SK-N-SH (cell line): ENCODE measurements around the gene PPP1R16B. TPM values are rescaled to one million over a fixed set of nuclear protein-coding genes. Genes with fewer than 3 reads are reported as not detected.

Experiments used
- CTCF ChIA-PET: fragments of 300-600, 350-600 bp; formaldehyde crosslinking; extraction: SDS; loops from one replicate; lab custom pipeline; 2021; lab: Yijun Ruan, JAX
- POLR2A ChIA-PET: fragments of 350-600 bp; sonication (Branson Sonifier 250); formaldehyde crosslinking; extraction: SDS; loops from one replicate; lab custom pipeline; 2020; ENCODE audit warnings: antibody characterized with exemption, inconsistent platforms; lab: Yijun Ruan, JAX
- DNase-seq: peaks from one replicate; pipeline ENCODE4 v3.0.0; 2012
- H2AFZ ChIP-seq: fragments of 200-600 bp; sonication (generic); 2 replicates; pipeline ENCODE4 v1.8.1; 2016; ENCODE audit warnings: antibody characterized with exemption, mild to moderate bottlenecking, low read depth
- H3F3A ChIP-seq: fragments of 200-600 bp; sonication (generic); replicated peaks from 2 replicates; pipeline ENCODE3; 2016; ENCODE audit warnings: antibody characterized with exemption, mild to moderate bottlenecking; ENCODE audit not compliant: insufficient read depth
- H3K27ac ChIP-seq, 2 experiments: fragments of 200-500 bp in 1 of 2; fragments of 200-600 bp in 1 of 2; sonication (Bioruptor generic) in 1 of 2; sonication (generic), shearing (Covaris generic) in 1 of 2; 2 replicates each; pipeline versions ENCODE4 v1.5.1 to v1.6.1; 2014 to 2016; ENCODE audit warnings: low read depth in 2 of 2, inconsistent platforms in 1 of 2, low read length in 1 of 2, mild to moderate bottlenecking in 1 of 2, mixed read lengths in 1 of 2
- H3K27me3 ChIP-seq: fragments of 200-600 bp; sonication (generic), shearing (Covaris generic); 2 replicates; pipeline ENCODE4 v1.6.1; 2016; ENCODE audit warnings: mixed run types; ENCODE audit not compliant: insufficient read depth
- H3K36me3 ChIP-seq, 2 experiments: fragments of 200-500 bp in 1 of 2; fragments of 200-600 bp in 1 of 2; sonication (Bioruptor generic) in 1 of 2; sonication (generic) in 1 of 2; replicated peaks in 1 of 2; 2 replicates each; pipeline versions ENCODE3 to v1.5.1; 2014 to 2016; ENCODE audit warnings: low read length in 1 of 2, mild to moderate bottlenecking in 1 of 2; ENCODE audit not compliant: insufficient read depth in 2 of 2, control insufficient read depth in 1 of 2
- H3K4me1 ChIP-seq, 2 experiments: fragments of 200-500 bp in 1 of 2; fragments of 200-600 bp in 1 of 2; sonication (Bioruptor generic) in 1 of 2; sonication (generic), shearing (Covaris generic) in 1 of 2; 2 replicates each; pipeline versions ENCODE4 v1.5.1 to v1.6.1; 2014 to 2016; ENCODE audit warnings: low read depth in 1 of 2, low read length in 1 of 2, mixed run types in 1 of 2; ENCODE audit not compliant: insufficient read depth in 2 of 2, control insufficient read depth in 1 of 2
- H3K4me2 ChIP-seq: fragments of 200-600 bp; sonication (generic), shearing (Covaris generic); 2 replicates; pipeline ENCODE4 v1.6.1; 2017; ENCODE audit warnings: mixed run types
- H3K4me3 ChIP-seq, 2 experiments: fragments of 200-500 bp in 1 of 2; fragments of 200-600 bp in 1 of 2; sonication (Bioruptor generic) in 1 of 2; sonication (generic), shearing (Covaris generic) in 1 of 2; 2 replicates each; pipeline versions ENCODE4 v1.5.1 to v1.8.1; 2014 to 2016; ENCODE audit warnings: low read depth in 2 of 2, inconsistent platforms in 1 of 2, low read length in 1 of 2, mild to moderate bottlenecking in 1 of 2, mixed read lengths in 1 of 2, moderate library complexity in 1 of 2
- H3K79me2 ChIP-seq: fragments of 200-600 bp; sonication (generic); 2 replicates; pipeline ENCODE4 v1.8.1; 2017; ENCODE audit warnings: mild to moderate bottlenecking; ENCODE audit not compliant: insufficient read depth
- H3K9ac ChIP-seq: fragments of 200-600 bp; sonication (generic); 2 replicates; pipeline ENCODE4 v1.6.1; 2017; ENCODE audit warnings: mixed run types
- H3K9me2 ChIP-seq: fragments of 200-600 bp; sonication (generic); 2 replicates; pipeline ENCODE4 v1.6.1; 2017; ENCODE audit warnings: mixed run types
- H3K9me3 ChIP-seq: fragments of 200-600 bp; sonication (generic); 2 replicates; pipeline ENCODE4 v1.6.1; 2017; ENCODE audit warnings: mixed run types, mild to moderate bottlenecking, moderate library complexity
- H4K20me1 ChIP-seq: fragments of 200-600 bp; sonication (generic); 2 replicates; pipeline ENCODE4 v1.6.1; 2017; ENCODE audit warnings: mild to moderate bottlenecking, mixed run types; ENCODE audit not compliant: insufficient read depth
- CTCF ChIP-seq: fragments of 200-600 bp; sonication (generic); IDR thresholded peaks from 2 replicates; pipeline ENCODE4 v1.6.1; 2017; ENCODE audit warnings: antibody characterized with exemption, mild to moderate bottlenecking, moderate library complexity
- ELF1 ChIP-seq: IDR thresholded peaks from 2 replicates; pipeline ENCODE4 v1.4.0; 2012
- GATA2 ChIP-seq: sonication (generic); formaldehyde crosslinking; IDR thresholded peaks from 2 replicates; pipeline ENCODE4 v1.5.0; 2020; ENCODE audit warnings: mild to moderate bottlenecking, missing genetic modification reagents
- NFIC ChIP-seq: IDR thresholded peaks from 2 replicates; pipeline ENCODE4 v1.4.0; 2012; ENCODE audit warnings: borderline replicate concordance
- RFX5 ChIP-seq: IDR thresholded peaks from 2 replicates; pipeline ENCODE4 v1.6.1; 2012; ENCODE audit warnings: mild to moderate bottlenecking, improper control_type of control experiment, low read length
- SIN3A ChIP-seq: IDR thresholded peaks from 2 replicates; pipeline ENCODE4 v1.6.1; 2012; ENCODE audit warnings: low read depth, mild to moderate bottlenecking, low read length, moderate library complexity, borderline replicate concordance
- SMC3 ChIP-seq: IDR thresholded peaks from 2 replicates; pipeline ENCODE4 v1.6.1; 2012; ENCODE audit warnings: low read depth, low read length, improper control_type of control experiment
- TAF1 ChIP-seq: IDR thresholded peaks from 2 replicates; pipeline ENCODE4 v1.6.1; 2012; ENCODE audit warnings: low read depth, mild to moderate bottlenecking, low read length, moderate library complexity, borderline replicate concordance
- TEAD4 ChIP-seq: IDR thresholded peaks from 2 replicates; pipeline ENCODE4 v1.4.0; 2012; ENCODE audit warnings: mild to moderate bottlenecking, borderline replicate concordance; ENCODE audit not compliant: insufficient read depth
- USF2 ChIP-seq: fragments of 150-350 bp; IDR thresholded peaks from 2 replicates; pipeline ENCODE4 v1.6.1; 2017; ENCODE audit warnings: antibody characterized with exemption, low read length, low read depth, borderline replicate concordance
- WGBS: methylation state at CpG from one replicate; pipeline ENCODE4 v1.1.6; 2017; ENCODE audit warnings: low lambda C conversion rate; 5-methylcytosine and 5-hydroxymethylcytosine counted together
- polyA plus RNA-seq, 3 experiments: library from polyadenylated mRNA; depleted of rRNA; stranded (reverse); fragments of >200 nt; gene quantifications; 2 replicates each; pipeline ENCODE4 v1.2.3, GENCODE V29; 2012
- TF ChIP-seq, protein P1 (sequence below): IDR thresholded peaks from 2 replicates; pipeline ENCODE4; 2012
- TF ChIP-seq, protein P2 (sequence below): IDR thresholded peaks from 2 replicates; pipeline ENCODE4 v1.4.0; 2012; ENCODE audit warnings: low read depth
- TF ChIP-seq, protein P3 (sequence below): fragments of 150-350 bp; IDR thresholded peaks from 2 replicates; pipeline ENCODE4 v1.6.1; 2016; ENCODE audit warnings: mild to moderate bottlenecking, low read depth, low read length
- TF ChIP-seq, protein P4 (sequence below): IDR thresholded peaks from 2 replicates; pipeline ENCODE4 v1.4.0; 2012; ENCODE audit warnings: low read depth, borderline replicate concordance

The PPP1R16B gene
- polyA plus RNA-seq, 1 of the 3 experiments (the other 2 are of a cell fraction), result 0.28 TPM

GRCh38 chr20:38827770-38828281, 22.3 kb downstream of the PPP1R16B start:
- DNase-seq, result no peak
- H3K4me1 ChIP-seq, result peaks cover 0 to 20% of the 10 kb centered on the region in 2 experiments; a peak in 1 of 4 replicates
- WGBS, result 59% methylated on average over 7 of the region's 7 CpGs
- no peaks in the 10 kb centered on the region for H3F3A ChIP-seq
- H4K20me1 ChIP-seq, result no peaks in the 10 kb centered on the region
- POLR2A ChIA-PET, result interaction anchor here (0.8 kb wide), 1 partner anchor 47 kb away, joined by 3 read pairs; no protein-coding TSS in a partner anchor
- H3K27ac ChIP-seq, result no peak overlapping the region; a peak in 1 of 4 replicates
- no peak overlapping the region for H3K4me2 ChIP-seq
- no peak overlapping the region for H3K4me3 ChIP-seq
- TF ChIP-seq, protein P1, sequence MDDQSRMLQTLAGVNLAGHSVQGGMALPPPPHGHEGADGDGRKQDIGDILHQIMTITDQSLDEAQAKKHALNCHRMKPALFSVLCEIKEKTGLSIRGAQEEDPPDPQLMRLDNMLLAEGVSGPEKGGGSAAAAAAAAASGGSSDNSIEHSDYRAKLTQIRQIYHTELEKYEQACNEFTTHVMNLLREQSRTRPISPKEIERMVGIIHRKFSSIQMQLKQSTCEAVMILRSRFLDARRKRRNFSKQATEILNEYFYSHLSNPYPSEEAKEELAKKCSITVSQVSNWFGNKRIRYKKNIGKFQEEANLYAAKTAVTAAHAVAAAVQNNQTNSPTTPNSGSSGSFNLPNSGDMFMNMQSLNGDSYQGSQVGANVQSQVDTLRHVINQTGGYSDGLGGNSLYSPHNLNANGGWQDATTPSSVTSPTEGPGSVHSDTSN, result no peak
- TF ChIP-seq, protein P2, sequence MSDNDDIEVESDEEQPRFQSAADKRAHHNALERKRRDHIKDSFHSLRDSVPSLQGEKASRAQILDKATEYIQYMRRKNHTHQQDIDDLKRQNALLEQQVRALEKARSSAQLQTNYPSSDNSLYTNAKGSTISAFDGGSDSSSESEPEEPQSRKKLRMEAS, result no peak
- no peaks in the 10 kb centered on the region for H3K79me2 ChIP-seq
- no peak overlapping the region for H3K9ac ChIP-seq
- H3K36me3 ChIP-seq, result no peaks in the 10 kb centered on the region
- no peaks in the 10 kb centered on the region for H3K9me2 ChIP-seq
- no peaks in the 10 kb centered on the region for H3K9me3 ChIP-seq
- CTCF ChIA-PET, result interaction anchor here (1.4 kb wide), 1 partner anchor 98 kb away, joined by 3 read pairs; the partner anchor contains the start of gene FAM83D
- no peaks in the 10 kb centered on the region for H3K27me3 ChIP-seq
- no peak overlapping the region for H2AFZ ChIP-seq

- H3K9ac ChIP-seq, result no peak overlapping the region
- no peaks in the 10 kb centered on the region for H3K79me2 ChIP-seq
- DNase-seq, result no peak
- TF ChIP-seq USF2 (no peak), RFX5 (no peak), NFIC (no peak), TAF1 (no peak), SMC3 (no peak), SIN3A (no peak), ELF1 (no peak), TEAD4 (no peak), GATA2 (CRISPR knock-in tag) (no peak), CTCF (no peak)
- TF ChIP-seq, protein P3, sequence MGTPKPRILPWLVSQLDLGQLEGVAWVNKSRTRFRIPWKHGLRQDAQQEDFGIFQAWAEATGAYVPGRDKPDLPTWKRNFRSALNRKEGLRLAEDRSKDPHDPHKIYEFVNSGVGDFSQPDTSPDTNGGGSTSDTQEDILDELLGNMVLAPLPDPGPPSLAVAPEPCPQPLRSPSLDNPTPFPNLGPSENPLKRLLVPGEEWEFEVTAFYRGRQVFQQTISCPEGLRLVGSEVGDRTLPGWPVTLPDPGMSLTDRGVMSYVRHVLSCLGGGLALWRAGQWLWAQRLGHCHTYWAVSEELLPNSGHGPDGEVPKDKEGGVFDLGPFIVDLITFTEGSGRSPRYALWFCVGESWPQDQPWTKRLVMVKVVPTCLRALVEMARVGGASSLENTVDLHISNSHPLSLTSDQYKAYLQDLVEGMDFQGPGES, result no peak
- TF ChIP-seq, protein P1, result no peak
- TF ChIP-seq, protein P4, sequence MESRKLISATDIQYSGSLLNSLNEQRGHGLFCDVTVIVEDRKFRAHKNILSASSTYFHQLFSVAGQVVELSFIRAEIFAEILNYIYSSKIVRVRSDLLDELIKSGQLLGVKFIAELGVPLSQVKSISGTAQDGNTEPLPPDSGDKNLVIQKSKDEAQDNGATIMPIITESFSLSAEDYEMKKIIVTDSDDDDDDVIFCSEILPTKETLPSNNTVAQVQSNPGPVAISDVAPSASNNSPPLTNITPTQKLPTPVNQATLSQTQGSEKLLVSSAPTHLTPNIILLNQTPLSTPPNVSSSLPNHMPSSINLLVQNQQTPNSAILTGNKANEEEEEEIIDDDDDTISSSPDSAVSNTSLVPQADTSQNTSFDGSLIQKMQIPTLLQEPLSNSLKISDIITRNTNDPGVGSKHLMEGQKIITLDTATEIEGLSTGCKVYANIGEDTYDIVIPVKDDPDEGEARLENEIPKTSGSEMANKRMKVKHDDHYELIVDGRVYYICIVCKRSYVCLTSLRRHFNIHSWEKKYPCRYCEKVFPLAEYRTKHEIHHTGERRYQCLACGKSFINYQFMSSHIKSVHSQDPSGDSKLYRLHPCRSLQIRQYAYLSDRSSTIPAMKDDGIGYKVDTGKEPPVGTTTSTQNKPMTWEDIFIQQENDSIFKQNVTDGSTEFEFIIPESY, result no peak
- no peak overlapping the region for H3K4me3 ChIP-seq
- H3K9me2 ChIP-seq, result no peaks in the 10 kb centered on the region
- H3K4me1 ChIP-seq, result peaks cover 0 to 20% of the 10 kb centered on the region in 2 experiments; a peak in 2 of 4 replicates
- POLR2A ChIA-PET, result interaction anchor here (0.8 kb wide), 1 partner anchor 46 kb away, joined by 3 read pairs; no protein-coding TSS in a partner anchor
- WGBS, result 41% methylated on average over 6 of the region's 6 CpGs
- no peaks in the 10 kb centered on the region for H3K27me3 ChIP-seq
- H3K27ac ChIP-seq, result peak overlapping the region in 1 of 2 experiments; percentile 43; a peak in 1 of 4 replicates
- CTCF ChIA-PET, result interaction anchor here (1.4 kb wide), 1 partner anchor 97 kb away, joined by 3 read pairs; the partner anchor contains the start of gene FAM83D
- no peaks in the 10 kb centered on the region for H4K20me1 ChIP-seq
- no peaks in the 10 kb centered on the region for H3F3A ChIP-seq
- no peak overlapping the region for H3K4me2 ChIP-seq
- no peak overlapping the region for H2AFZ ChIP-seq
- H3K36me3 ChIP-seq, result no peaks in the 10 kb centered on the region
- no peaks in the 10 kb centered on the region for H3K9me3 ChIP-seq
Observed at GRCh38 chr20:38828514-38829295, 23.2 kb downstream of the PPP1R16B start.
